ENCODE measurements around the gene DUSP10.

Gene DUSP10

GRCh38 chr1:221729771-221730330, 12.0 kb downstream of the DUSP10 start:
- DNase-seq: no peak

- no peak for DNase-seq
Observed at GRCh38 chr1:221728037-221728505, 13.8 kb downstream of the DUSP10 start.

- no peak for DNase-seq
Observed at GRCh38 chr1:221727146-221728036, 14.5 kb downstream of the DUSP10 start.

- no peak for DNase-seq
Observed at GRCh38 chr1:221725735-221726672, 15.9 kb downstream of the DUSP10 start.

GRCh38 chr1:221724931-221725605, 16.8 kb downstream of the DUSP10 start:
- DNase-seq: no peak

DNA sequence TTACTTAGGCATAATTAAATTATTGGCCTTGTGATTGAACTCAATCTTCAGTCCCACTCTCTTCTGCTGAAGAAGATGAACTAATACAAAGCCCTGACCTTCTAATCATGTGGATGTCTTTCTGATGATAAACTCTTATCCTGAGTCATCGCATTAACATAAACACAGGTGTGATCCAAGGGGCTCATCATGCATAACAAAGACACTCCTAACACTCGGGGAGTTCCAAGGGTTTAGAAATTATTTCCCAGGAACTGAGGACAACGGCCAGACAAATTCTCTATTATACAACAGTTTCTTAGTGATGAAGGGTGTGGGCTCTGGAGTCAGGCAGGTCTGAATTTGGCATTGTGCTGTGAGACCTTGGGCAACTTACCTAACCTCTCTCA, 18.0 kb downstream of the DUSP10 start:
- no peak for DNase-seq

GRCh38 chr1:221723018-221723847, 18.7 kb downstream of the DUSP10 start:
- DNase-seq: no peak

GRCh38 chr1:221722254-221723017, 19.5 kb downstream of the DUSP10 start:
- no peak for DNase-seq

- no peak for DNase-seq
Observed at GRCh38 chr1:221720545-221720944, 21.3 kb downstream of the DUSP10 start.

DNA sequence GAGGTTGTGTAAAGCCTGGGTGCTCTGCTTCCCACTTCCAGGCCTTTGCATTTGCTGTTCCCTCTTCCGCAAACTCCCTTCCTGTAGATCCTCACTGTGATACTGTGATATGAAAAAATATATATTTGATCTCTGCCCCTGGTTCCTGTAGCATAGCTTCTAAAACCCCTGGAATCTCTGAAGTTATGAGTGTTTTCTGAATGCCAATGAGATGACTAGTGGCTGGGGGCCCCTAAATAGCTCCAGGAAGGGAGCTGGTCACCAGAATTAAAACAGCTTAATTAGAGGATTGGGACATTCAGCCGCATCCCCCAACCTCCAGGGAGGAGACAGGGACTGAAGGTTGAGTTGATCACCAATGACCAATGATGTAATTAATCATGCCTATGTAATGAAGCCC, 21.9 kb downstream of the DUSP10 start:
- DNase-seq: no peak

DNA sequence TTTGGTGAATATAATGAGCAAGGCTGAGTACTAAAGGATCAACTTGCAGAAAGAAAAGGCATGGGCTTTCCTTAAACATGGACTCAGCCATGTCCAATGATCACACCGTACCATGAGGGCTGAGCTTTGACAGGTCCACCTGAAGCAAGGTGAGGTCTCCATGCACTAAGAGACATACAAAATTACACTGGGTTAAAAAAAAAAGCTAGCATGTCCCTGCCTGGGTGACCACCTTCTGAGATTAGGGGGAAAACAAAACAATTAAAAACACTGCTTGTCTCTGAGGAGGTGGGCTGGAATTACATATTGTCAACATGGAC, 22.7 kb downstream of the DUSP10 start:
- no peak for DNase-seq

GRCh38 chr1:221718381-221719277, 23.3 kb downstream of the DUSP10 start:
- no peak for DNase-seq

DNA sequence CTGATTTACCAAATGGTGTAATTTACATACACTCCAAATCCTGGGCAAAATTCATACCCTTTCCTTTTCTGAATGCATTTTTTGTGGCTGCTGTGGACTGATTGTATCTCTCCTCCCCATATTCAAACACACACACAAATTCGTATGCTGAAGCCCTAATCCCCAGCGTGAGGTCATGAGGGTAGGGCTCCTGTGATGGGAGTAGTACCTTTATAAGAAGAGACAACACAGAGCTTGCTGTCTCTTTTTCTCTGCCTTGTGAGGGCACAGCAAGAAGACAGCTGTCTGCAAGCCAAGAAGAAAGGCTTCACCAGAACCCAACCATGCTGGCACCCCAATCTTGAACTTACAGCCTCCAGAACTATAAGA, 24.4 kb downstream of the DUSP10 start:
- no peak for DNase-seq

DNA sequence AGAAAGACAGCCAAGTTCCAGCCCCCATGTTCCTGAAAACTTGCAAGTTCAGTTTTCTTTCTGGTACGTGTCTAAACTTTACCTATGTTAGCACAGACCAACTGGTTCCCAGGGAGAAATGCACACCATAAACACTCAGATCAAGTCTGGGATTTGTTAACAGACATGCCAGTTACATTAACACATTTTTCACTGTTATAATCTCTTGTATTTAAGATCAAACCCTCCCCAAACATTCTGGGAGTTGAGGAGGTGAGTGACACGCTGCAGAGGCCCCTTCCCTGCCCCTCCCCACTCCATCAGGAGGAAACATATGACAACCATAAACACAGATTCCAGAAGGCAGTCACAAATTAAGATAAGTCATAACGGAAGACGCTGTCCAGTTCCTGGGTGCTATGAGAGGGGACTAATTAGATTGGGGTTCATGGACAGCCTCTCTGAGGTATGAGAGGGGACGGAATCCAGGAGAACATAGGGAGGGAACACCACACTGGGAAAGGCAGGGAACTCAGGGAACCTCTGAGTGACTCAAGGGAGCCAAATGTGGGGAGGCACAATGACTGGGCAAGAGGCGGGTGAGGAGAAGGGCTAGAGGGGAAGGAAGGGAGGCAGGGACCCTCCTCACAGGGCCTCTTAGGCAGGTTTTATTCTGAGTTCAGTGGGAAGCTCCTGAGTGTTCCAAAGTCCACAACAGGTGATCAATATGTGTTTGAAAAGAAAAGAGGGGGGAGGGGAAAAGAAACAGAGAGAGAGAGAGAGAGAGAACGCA, 25.0 kb downstream of the DUSP10 start:
- DNase-seq: no peak

- DNase-seq: no peak
Observed at GRCh38 chr1:221715321-221716169, 26.3 kb downstream of the DUSP10 start.

- DNase-seq: no peak
Observed at GRCh38 chr1:221714227-221715152, 27.4 kb downstream of the DUSP10 start.

Measured in effector CD4-positive, alpha-beta T cell (primary cell).